GM23338 (cell line): ENCODE results near the gene DIDO1.

ENCODE experiments used
- EZH2 ChIP-seq: fragments of 200-600 bp; sonication (generic); IDR thresholded peaks from one replicate; pipeline ENCODE4 v1.8.0; 2017; ENCODE audit warnings: antibody characterized with exemption, mild to moderate bottlenecking, low read depth; ENCODE audit not compliant: unreplicated experiment
- EZH2phosphoT487 ChIP-seq: fragments of 200-600 bp; sonication (generic); IDR thresholded peaks from one replicate; pipeline ENCODE4 v1.8.1; 2018; ENCODE audit warnings: antibody characterized with exemption; ENCODE audit not compliant: unreplicated experiment
- JUNB ChIP-seq: IDR thresholded peaks from one replicate; pipeline ENCODE4 v1.6.1; 2016; ENCODE audit warnings: antibody characterized with exemption; ENCODE audit not compliant: unreplicated experiment
- NANOG ChIP-seq: IDR thresholded peaks from 2 replicates; pipeline ENCODE4 v1.6.1; 2016; ENCODE audit warnings: antibody characterized with exemption, borderline replicate concordance
- POLR2AphosphoS5 ChIP-seq: IDR thresholded peaks from 2 replicates; pipeline ENCODE4 v1.6.1; 2016; ENCODE audit warnings: antibody characterized with exemption, low read depth
- ZNF114 ChIP-seq: fragments of 250-450 bp; sonication (Bioruptor Pico); IDR thresholded peaks from 2 replicates; pipeline ENCODE4 v1.5.0; 2020; ENCODE audit warnings: mild to moderate bottlenecking, moderate library complexity
- TF ChIP-seq, protein P1 (sequence below): IDR thresholded peaks from one replicate; pipeline ENCODE4 v1.6.1; 2018; ENCODE audit warnings: antibody characterized with exemption; ENCODE audit not compliant: unreplicated experiment
- TF ChIP-seq, protein P2 (sequence below), 2 experiments: fragments of 200-600 bp in 1 of 2; sonication (generic) in 1 of 2; conservative IDR thresholded peaks; 2 replicates each; pipeline versions ENCODE4 v1.5.1 to v1.6.1; 2016 to 2017; ENCODE audit warnings: antibody characterized with exemption in 2 of 2, low read depth in 2 of 2, mild to moderate bottlenecking in 2 of 2, moderate library complexity in 1 of 2

DNA sequence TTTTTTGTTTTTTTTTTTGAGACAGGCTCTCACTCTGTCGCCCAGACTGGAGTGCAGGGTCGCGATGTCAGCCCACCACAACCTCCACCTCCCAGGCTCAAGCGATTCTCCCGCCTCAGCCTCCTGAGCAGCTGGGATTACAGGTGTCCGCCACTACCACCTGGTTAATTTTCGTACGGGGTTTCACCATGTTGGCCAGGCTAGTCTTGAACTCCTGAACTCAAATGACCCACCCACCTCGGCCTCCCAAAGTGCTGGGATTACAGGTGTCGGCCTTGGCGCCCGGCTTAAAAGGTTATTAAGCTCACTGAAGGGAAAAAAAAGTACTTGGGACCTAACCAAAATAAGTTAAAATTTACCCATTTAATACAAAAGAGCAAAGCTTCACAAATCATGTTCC lies 66.6 kb downstream of the DIDO1 start:
- TF ChIP-seq, protein P1, sequence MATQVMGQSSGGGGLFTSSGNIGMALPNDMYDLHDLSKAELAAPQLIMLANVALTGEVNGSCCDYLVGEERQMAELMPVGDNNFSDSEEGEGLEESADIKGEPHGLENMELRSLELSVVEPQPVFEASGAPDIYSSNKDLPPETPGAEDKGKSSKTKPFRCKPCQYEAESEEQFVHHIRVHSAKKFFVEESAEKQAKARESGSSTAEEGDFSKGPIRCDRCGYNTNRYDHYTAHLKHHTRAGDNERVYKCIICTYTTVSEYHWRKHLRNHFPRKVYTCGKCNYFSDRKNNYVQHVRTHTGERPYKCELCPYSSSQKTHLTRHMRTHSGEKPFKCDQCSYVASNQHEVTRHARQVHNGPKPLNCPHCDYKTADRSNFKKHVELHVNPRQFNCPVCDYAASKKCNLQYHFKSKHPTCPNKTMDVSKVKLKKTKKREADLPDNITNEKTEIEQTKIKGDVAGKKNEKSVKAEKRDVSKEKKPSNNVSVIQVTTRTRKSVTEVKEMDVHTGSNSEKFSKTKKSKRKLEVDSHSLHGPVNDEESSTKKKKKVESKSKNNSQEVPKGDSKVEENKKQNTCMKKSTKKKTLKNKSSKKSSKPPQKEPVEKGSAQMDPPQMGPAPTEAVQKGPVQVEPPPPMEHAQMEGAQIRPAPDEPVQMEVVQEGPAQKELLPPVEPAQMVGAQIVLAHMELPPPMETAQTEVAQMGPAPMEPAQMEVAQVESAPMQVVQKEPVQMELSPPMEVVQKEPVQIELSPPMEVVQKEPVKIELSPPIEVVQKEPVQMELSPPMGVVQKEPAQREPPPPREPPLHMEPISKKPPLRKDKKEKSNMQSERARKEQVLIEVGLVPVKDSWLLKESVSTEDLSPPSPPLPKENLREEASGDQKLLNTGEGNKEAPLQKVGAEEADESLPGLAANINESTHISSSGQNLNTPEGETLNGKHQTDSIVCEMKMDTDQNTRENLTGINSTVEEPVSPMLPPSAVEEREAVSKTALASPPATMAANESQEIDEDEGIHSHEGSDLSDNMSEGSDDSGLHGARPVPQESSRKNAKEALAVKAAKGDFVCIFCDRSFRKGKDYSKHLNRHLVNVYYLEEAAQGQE = no peak
- TF ChIP-seq EZH2phosphoT487 (no peak), POLR2AphosphoS5 (no peak), JUNB (no peak), EZH2 (no peak), ZNF114 (CRISPR knock-in tag) (no peak), NANOG (no peak)
- TF ChIP-seq, protein P2, sequence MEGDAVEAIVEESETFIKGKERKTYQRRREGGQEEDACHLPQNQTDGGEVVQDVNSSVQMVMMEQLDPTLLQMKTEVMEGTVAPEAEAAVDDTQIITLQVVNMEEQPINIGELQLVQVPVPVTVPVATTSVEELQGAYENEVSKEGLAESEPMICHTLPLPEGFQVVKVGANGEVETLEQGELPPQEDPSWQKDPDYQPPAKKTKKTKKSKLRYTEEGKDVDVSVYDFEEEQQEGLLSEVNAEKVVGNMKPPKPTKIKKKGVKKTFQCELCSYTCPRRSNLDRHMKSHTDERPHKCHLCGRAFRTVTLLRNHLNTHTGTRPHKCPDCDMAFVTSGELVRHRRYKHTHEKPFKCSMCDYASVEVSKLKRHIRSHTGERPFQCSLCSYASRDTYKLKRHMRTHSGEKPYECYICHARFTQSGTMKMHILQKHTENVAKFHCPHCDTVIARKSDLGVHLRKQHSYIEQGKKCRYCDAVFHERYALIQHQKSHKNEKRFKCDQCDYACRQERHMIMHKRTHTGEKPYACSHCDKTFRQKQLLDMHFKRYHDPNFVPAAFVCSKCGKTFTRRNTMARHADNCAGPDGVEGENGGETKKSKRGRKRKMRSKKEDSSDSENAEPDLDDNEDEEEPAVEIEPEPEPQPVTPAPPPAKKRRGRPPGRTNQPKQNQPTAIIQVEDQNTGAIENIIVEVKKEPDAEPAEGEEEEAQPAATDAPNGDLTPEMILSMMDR (conservative IDR thresholded peaks at IDR 0.05; ENCODE audit: low read depth in 2 of 2) = no peak
